22Rv1 (cell line): Measurements from ENCODE around the gene OGG1.

Source experiments
- H3K27ac ChIP-seq: fragments of 450-650 bp; 2 replicates; pipeline ENCODE4 v1.5.1; 2017
- CTCF ChIP-seq: fragments of 450-650 bp; IDR thresholded peaks from 2 replicates; pipeline ENCODE4 v1.5.1; 2017; ENCODE audit warnings: mild to moderate bottlenecking
- ZFX ChIP-seq: fragments of 450-650 bp; IDR thresholded peaks from 2 replicates; pipeline ENCODE4 v1.6.1; 2017; ENCODE audit warnings: antibody characterized with exemption, borderline replicate concordance

OGG1 gene

DNA sequence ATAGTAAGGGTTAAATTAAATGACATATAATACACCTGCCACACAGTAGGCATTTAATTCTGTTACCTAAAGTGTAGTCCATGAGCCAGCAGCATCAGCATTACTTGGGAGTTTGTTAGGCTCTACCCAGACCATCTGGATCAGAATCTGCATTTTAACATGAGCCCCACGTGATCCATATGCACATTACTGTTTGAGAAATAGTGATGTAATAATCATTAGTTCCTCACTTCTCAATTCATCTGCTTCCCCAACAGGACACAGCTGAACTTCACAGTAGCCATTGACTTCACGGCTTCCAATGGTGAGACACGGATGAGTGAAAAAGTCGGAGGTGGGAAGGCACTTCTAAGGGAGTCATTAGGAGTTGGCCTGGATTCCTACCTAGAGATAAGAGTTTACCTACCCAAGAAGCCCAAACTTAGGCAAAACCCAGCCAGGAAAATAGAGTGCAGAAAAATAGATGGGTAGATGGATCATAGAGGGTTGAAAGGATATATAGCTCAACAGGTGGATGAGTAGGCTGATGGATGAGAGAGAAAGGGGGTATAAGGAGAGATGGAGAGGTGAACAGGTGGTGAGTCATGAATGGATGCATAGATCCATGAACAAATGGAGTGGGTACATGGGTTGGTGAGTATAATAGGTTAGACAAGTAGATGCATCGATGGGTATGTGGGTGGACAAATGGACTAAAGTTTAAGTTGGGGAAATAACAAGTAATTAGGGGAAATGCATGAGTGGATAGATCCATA lies 32.8 kb upstream of the OGG1 start:
- H3K27ac ChIP-seq, result no peak overlapping the region
- TF ChIP-seq ZFX, result no peak
- TF ChIP-seq CTCF, result no peak

DNA sequence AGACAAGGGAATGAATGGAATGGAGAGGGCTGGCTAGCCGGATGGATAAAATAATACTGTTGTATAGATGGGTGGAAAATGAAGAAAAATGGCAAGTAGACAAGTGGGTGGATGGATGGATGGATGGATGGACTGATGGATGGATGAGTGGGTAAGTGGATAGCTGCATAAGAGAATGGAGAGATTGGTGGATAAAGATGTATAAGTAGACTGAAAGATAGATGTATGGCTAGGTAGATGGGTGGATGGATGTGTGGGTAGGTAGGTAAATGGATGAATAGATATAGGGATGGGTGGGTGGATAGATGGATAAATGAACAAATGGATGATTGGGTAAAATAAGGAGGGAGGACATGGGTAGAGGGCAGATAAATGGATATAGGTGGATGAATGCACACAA lies 32.2 kb upstream of the OGG1 start:
- TF ChIP-seq CTCF, result no peak
- no peak for TF ChIP-seq ZFX
- H3K27ac ChIP-seq, result no peak overlapping the region

GRCh38 chr3:9718118-9718517 lies 31.6 kb upstream of the OGG1 start:
- TF ChIP-seq ZFX (no peak), CTCF (no peak)
- H3K27ac ChIP-seq, result no peak overlapping the region

GRCh38 chr3:9721015-9721699 lies 28.6 kb upstream of the OGG1 start:
- no peak for TF ChIP-seq CTCF
- no peak for TF ChIP-seq ZFX
- no peak overlapping the region for H3K27ac ChIP-seq

GRCh38 chr3:9721700-9722060 lies 28.1 kb upstream of the OGG1 start:
- H3K27ac ChIP-seq, result no peak overlapping the region

DNA sequence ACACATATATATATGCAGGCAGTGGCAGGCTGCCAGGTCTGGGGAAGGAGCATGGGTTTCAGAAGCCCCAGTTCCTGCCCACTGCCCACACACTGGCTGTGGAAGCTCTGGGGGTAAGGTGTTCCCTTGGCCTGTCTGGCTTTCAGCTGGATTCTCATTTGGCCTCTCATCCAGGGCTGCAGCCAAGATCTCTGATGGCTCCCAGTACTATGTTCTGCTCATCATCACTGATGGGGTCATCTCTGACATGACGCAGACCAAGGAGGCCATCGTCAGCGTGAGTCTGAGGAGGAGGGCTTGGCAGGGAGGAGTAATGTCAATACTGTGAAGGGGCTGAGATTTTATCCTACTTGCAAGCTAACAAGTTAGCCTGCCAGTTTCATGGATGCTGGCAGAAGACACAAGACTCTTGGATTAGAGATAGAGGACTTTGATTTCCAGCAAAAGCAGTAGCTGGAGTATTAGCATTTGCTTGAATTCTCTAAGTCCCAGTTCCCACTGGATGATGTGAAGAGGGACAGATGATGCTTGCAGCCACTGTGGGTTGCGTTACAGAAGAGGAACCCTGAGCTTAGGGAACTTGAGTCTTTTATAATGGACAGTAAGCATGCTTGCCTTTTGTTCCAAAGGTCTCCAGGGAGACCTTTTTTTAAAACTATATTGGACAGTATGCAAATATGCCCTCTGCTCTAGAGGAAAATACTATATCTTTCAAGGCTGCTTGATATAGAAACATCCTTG lies 23.8 kb upstream of the OGG1 start:
- TF ChIP-seq CTCF (no peak), ZFX (no peak)

More at GRCh38 chr3:9721700-9722060, 28.1 kb upstream of the OGG1 start:
- TF ChIP-seq ZFX (no peak), CTCF (no peak)

More for the DNA sequence above, 23.8 kb upstream of the OGG1 start:
- H3K27ac ChIP-seq, result no peak overlapping the region
